SKM-1 (cell line): ENCODE data around the gene VGLL1.

Source experiments
- DNase-seq: peaks from one replicate; lab custom pipeline; 2025; ENCODE audit not compliant: unreplicated experiment; lab: John Stamatoyannopoulos, UW

Gene VGLL1

GRCh38 chrX:136551410-136551809 lies 19.4 kb downstream of the VGLL1 start:
- DNase-seq, result no peak

DNA sequence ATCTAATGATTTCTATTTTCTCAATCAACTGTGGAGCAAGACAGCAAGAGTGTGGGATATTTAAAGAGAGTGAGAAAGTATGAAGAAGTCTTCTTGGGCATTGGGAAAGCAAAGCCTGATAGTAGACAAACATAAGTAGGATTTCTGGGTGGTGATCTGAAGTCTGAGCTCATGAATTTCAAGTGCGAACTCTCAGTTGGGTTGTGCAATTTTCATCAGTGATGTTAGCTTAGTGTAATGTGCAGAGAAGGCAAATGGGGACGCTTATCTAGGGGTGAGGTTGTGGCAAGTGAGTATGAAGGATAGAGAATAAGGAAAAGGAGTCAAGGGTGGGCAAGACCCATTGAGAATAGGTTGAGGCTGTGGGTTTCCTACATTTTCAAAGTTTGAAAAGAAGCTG lies 23.7 kb downstream of the VGLL1 start:
- DNase-seq, result no peak

- DNase-seq, result no peak
Measured at GRCh38 chrX:136572030-136572429, 40.0 kb downstream of the VGLL1 start.

DNA sequence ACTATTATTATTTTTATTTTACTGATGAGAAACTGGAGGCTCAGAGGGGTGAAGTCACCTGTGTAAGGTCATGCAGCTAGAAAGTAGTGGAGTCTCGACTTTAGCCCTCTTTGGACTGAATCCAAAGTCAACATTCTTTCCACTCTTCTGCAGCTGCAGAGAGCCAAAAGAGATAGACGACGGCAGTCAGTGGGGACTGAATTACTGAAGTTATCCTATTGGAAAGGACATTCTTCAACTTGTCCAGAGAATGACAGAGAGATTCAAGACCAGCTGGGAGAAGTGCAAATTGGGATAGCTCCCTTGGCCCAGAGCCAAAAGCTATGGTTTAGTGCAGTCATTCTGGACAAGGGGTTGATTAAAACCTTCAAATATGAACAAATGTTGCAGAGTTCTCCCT lies 42.5 kb downstream of the VGLL1 start:
- DNase-seq, result no peak

GRCh38 chrX:136577552-136577951 lies 45.5 kb downstream of the VGLL1 start:
- no peak for DNase-seq

DNA sequence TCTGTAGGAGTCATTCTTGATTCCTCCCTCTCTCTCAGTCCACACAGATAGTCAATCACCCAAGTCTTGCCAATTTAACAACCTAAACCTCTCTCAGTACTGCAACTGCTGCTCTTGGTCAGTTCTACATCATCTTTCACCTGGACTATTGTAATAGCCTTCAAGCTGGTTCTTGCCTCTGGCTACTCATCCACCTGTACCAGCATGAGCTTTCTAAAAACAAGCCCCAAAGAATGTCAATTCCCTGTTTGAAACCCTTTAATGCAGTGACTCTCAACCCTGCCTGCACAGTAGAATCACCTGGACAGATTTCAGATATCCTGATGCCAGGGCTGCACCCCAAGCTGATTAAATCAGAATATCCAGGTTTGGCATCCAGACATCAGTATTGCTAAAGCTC lies 48.3 kb downstream of the VGLL1 start:
- no peak for DNase-seq

- DNase-seq, result no peak
Measured at GRCh38 chrX:136582624-136583023, 50.6 kb downstream of the VGLL1 start.

DNA sequence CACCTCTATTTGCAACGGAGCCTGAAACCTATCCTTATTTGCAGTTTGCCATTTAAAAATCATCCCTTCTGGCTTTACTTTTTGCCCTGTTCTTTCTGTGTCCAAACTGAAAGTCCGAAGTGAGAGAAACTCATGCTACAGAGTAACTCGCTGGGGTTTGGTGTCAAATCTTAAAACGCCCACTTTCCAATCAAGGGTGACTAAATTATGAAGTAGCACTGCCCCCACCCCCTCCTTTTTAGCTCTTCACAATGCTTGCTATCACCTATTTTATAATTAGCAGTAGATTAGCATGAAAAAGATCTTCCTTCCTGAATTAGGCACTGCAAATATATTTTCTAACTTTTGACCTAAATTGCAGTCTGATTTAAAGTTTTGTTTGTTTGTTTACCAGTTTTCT lies 52.5 kb downstream of the VGLL1 start:
- no peak for DNase-seq

DNA sequence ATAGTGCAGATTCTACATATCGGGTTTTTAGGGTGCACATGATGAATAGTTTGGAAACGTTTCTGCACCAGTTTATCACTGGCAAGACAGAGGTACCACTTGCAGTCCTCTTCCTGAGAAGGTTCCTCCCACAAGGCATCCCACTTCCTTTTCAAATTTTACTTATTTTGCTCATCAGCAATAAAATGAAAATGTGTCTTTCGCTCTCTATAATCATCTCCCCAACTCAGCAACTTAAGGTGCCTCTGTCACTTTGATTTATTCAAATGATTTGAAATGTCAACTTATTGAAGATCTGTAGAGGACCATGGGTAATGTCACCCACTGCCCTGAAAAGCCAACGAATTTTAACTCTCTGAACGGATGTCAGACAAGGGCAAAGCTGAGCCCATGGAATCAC lies 53.2 kb downstream of the VGLL1 start:
- no peak for DNase-seq

DNA sequence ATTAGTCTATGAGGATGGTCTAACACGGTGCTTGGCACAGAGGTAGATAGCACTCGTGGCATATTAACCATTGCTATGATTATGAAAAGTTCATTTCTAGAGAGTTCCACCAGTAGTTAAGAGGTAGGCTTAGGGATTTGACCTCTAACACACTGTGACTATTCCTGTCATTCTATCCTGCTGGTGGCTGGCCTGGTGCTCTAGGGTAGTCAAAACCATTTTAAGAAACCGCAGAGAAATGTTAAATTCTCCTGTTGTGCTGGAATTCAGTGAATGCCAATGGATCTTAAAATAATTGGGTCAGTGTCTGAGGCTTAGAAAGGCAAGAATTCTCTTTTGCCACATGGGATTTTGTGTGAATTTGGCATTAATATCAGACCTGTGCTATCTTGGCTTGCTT lies 53.9 kb downstream of the VGLL1 start:
- DNase-seq, result no peak

GRCh38 chrX:136586386-136586785 lies 54.4 kb downstream of the VGLL1 start:
- no peak for DNase-seq

DNA sequence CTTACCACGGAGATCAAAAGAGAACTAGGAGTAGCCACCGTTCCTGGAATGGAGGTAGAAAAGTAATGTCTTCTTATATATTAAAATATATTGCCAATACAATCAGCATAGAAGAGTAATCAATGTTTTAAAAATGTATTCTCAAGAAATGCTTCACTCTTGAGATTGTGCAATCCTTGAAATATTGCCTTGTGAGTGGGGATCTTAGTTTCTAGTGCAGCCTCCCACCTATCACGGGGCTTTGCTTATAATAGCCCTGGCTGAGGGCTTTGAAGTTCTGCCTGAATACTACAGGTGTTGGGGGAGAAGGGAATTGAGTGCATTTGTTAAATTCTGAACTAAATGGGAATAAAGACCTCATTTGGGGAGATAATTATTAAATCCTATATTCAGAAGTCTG lies 55.5 kb downstream of the VGLL1 start:
- DNase-seq, result no peak

DNA sequence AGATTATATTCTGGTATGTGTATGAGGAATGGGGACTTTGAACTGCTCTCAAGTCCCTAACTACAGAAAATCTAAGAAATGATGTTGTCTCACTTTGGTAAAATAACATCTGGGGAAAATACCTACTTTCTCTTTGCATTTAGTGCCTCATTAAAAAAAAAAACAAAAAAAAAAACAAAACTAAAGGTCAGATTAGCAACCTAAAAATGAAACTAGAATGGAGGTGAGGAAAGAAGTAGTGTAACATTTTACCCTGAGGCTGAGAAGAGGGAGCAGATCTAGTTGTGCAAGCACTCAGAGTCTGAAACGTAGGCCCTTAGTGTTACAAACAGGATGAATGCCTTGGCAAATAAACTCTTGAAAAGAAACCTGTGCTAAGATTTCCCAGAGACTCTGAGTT lies 56.0 kb downstream of the VGLL1 start:
- DNase-seq, result no peak

DNA sequence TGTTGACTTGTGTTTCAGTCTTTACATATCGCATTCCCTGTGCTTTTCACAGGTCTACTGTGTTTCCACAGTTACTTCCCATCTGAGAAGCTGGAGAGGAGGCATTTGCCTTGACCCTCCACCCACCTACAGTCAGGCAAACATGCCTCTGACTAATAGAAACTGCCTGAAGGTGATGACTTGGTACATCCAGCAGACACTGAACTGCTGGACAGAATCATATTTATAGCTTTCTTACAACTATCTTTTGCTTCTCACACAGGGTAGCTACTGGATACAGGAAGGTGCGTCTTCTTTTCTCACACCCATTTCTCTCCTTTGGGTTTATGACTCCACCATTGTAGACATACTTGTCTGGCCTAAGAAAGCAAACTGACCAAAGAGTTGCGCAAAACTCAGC lies 58.0 kb downstream of the VGLL1 start:
- no peak for DNase-seq

DNA sequence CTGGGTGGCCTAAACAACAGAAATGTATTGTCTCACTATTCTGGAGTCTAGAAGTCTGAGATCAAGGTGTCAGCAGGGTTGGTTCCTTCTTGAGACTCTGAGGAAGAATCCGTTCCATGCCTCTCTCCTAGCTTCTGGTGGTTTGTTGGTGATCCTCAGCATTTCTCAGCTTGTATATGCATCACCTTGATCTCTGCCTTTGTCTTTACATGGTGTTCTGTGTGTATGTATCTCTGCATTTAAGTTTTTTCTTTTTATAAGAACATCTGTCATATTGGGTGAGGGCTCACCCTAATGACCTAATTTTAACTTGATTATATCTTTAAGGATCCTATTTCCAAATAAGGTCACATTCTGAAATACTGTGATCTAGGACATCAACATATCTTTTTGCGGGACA lies 65.3 kb downstream of the VGLL1 start:
- no peak for DNase-seq

DNA sequence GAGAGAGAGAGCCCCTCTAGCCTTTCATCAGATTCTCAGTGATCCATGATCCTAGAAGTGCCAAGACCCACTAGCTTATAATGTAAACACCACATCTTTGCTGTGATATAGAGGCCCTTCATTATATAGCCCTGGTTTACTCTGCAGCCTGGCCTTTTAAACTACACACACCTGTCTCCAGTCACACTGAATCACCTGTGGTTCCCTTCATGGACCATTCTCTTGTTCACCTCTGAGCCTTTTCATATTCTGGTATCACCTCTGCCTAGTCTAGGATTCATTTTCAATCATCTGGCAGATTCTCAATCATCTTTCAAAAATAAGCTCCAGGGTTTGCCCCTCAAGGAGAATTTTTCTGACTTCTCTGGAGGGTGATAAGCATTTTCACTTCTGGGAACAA lies 65.9 kb downstream of the VGLL1 start:
- DNase-seq, result no peak

- DNase-seq, result no peak
Measured at GRCh38 chrX:136598631-136599030, 66.6 kb downstream of the VGLL1 start.

- no peak for DNase-seq
Measured at GRCh38 chrX:136600059-136600458, 68.0 kb downstream of the VGLL1 start.
